Stimulated activated CD4-positive, alpha-beta T cell treated with anti-CD3 and anti-CD28 coated beads, Interleukin-4, amount 100 ng/mL, for 4 hours (primary cell): Measurements from ENCODE around the gene NAA11.

ENCODE experiments used
- DNase-seq, 2 experiments: peaks; one replicate each; pipeline ENCODE4 v3.0.0-alpha.2; 2020

NAA11 gene

DNA sequence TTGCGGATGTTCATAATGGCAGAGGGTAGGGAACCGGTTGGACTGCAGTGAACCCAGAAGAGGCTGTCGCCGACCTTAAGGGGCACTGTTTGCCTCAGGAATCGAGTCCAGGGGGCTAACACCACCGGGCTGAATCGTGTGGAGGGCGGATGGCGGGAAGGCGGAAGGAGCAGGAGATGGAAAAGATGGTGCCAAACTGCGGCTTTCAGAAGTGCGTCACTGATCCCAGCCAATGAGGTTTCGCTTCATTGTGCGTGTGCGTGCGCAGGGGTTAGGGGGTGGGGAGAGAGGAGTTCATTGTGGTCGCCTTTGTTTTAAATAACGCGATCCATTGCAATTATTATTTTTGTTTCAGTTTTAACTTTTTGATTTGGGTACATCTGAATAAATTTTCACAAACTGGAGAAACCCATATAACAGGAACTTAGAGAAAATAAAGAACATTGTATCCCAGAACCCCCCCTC is at the start of gene NAA11:
TSS of gene NAA11 (minus strand) at position 198 of the 465 bp plus-strand sequence. CDS start at position 14, 184 bp downstream.
- DNase-seq: no peak

DNA sequence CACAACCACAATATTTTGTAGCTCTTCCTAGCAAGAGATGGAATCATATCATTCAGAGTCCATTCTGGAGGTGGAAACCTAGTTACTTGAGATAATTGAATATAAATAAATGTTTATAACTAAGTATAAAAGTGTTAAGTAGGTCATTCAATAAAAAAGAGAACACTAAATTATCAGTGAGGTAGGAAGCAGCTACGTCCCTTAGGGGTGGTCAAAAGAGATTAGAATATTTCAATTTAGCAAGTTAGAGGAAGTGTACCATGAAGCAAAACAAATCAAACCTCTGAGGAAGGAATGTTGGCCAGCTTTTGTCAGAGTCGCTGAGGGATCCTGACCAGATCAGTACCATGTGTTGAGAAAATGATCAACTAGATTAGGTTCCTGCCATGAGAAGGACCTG is 44.2 kb upstream of the NAA11 start:
- no peak for DNase-seq

DNA sequence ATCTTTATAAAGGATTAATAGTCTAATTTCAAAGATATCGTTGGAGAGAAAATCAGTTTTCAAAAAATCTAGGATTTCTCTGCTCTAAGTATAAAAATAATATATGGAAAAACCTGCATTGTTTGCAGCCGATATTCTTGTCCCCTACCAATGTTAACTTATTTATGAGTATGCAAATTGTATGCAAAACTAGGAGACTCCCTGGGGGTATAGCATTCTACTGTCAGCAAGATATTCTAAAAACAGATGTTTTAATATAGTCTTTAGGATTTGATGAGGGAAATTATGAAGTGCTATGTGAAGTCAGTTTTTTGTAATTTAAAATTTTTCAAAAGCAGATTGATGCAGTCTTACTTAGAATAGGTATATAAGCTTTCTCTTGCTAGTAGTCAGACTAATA is 41.2 kb upstream of the NAA11 start:
- DNase-seq: no peak

DNA sequence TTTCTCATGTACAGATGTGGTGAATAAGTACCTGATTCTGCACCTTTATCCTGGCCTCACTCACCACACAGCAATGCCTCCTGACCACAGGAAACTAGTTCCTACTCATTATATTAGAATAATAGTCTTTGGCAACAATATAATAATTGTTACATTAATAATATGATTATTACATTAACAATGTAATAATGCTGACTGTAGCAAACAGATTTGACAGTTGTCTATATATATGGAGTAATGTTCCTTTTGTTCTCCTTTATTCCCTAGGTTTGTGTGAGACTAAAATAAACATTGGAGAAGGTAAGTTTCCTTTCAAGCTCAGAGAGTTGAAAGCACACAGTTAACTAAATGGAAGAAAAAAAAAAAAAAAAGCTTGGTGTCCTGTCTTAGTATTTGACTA is 40.6 kb upstream of the NAA11 start:
- DNase-seq: no peak

DNA sequence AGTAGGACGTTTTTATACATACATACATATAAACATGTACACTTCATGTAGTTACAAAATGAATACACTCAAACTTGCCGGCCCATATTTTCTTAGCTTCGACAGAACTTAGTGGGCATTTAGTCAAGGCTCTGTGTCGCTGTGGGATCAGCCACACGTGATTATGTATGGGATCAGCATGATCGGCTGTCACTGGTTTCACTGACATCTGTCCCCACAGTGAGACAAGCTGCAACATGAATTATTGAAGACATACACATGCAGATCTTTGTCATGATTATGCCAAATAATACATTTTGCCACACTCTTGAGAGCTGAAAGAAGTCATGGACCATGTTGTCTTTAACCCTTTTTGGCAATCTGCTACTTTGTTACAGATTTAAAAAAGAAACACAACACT is 38.2 kb upstream of the NAA11 start:
- DNase-seq: no peak

DNA sequence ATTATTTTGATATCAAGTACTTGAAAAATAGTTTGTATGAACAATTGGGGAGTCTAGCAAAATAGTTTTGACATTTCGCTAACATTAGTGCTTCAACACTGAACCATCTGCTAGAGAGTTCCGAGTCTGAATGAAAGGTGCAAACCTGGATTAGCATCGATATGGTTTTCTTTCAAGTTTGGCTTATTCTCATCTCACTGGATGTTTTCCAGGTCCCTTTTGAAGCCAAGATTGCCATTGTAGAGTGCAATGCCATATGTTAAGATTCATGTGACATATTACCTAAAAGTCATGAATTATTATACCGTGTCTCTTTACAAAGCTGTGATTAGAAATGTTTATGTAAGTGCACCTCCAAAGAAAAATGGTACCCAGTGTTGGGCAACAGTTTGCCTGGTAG is 36.8 kb upstream of the NAA11 start:
- no peak for DNase-seq

DNA sequence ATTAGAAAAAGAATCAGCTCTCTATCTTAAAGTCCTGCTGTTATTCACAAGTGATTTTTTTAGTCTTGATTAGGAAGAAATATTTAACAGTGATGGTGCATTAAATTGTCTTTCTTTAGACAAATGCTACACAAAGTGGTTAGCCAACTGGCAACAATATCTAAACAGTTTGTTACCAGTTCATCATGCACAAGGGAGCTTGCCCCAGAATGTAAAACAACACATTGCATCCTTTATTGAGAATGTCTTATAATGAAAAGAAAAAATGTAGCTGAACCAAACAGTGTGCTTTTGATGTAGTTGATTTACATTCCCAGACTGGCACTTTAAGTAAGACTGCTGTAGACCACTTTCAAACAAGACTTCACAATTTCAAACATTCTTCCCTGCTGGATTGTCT is 34.1 kb upstream of the NAA11 start:
- no peak for DNase-seq

DNA sequence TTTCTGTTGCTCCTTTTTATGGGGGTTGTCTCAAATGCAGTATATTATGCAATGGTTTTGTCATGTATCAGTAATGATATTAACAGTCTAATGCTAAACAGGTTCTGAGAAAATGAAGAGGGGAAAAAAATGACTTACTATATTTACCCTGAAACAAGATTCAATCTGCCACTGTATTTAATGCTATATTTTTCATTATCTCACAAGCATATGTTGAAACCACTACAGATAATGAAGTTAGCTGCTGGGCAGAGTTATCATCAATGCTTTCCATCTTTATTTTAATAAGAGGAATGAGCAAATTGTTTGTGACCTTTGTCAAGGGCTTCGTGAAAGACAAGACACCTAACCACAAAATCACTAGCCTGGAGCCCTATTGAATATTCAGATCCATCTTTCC is 32.6 kb upstream of the NAA11 start:
- no peak for DNase-seq

DNA sequence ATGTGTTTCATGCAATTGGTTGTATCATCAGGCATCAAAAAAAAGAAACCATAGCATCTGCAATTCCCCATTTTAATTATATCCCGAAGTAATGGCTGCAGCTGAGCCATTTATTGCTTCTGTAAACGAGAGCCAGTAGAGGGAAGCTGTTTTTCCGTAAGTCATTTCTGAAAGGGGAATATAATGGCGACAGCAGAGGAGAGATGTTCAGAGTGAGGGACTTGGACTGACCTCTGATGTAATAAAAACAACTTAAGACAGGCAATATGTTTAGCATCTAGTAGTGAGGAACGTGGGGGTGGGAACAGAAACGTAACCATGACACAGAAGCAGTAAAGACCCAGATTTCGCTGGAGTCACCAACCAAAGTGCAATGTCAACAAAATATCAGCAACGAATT is 31.5 kb upstream of the NAA11 start:
- DNase-seq: no peak

DNA sequence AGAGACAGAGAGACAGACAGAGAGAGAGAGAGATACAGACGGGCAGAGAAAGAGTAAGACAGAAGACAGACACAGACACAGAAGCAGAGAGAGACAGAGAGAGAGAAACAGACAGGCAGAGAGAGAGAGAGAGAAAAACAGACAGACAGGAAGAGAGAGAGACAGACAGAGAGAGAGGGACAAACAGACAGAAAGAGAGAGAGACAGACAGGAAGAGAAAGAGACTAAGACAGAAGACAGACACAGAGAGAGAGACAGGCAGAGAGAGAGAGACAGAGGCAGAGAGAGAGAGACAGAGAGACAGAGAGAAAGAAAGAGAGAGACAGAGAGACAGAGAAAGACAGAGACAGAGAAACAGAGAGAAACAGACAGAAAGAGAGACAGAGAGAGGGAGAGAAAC is 27.2 kb upstream of the NAA11 start:
- DNase-seq: no peak

DNA sequence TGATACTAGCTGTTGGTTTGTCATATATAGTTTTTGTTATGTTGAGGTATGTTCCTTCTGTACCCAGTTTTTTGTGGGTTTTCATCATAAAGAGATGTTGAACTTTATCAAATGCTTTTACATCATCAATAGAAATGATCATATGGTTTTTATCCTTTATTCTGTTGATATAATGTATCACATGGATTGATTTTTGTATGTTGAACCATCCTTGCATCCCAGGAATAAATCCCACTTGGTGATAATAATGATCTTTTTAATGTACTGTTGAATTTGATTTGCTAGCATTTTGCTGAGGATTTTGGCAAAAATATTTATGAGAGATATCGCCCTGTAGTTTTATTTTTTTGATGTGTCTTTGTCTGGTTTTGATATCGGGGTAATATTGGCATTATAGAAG is 22.5 kb upstream of the NAA11 start:
- DNase-seq: no peak

DNA sequence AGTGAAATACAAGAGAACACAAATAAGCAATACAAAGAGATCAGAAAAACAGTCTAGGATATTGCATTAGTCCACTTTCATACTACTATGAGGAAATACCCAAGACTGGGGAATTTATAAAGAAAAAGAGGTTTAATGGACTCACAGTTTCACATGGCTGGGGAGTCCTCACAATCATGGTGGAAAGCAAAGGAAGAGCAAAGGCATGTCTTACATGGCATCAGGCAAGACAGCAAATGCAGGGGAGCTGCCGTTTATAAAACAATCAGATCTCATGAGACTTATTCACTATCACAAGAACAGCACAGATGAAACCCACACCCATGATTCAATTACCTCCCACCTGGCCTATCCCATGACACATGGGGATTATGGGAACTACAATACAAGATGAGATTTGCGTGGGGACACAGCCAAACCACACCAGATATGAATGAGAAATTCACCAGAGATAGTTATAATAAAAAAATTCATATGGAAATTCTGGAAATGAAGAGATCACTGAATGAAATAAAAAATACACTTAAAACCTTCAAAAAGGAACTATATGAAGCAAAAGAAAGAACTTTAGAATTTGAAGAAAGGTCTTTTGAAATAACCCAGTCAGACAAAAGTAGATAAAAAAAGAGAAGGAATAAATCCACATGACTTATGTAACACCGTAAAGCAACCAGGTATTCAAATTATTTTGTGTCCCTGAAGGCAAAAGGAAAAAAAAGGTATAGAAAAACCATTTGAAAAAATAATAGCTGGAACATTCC is 16.2 kb upstream of the NAA11 start:
- no peak for DNase-seq

DNA sequence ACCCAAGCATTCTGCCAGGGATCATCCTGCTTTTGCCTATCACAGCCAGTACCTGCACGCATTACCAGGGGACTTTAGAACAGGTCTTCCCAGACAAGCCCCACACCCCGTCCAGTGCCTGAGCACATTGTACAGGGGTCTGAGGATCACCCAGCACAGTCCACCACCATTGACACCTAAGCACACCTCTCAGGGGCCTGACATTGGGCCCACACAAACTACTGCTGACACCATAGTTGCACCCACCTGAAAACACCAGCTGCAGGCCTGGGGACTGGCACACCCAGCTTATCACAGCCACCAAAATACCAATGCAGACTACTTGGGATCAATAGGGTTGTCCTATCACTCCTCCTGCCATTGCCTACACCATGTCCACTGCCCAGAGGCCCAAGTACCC is 14.7 kb upstream of the NAA11 start:
- DNase-seq: no peak

DNA sequence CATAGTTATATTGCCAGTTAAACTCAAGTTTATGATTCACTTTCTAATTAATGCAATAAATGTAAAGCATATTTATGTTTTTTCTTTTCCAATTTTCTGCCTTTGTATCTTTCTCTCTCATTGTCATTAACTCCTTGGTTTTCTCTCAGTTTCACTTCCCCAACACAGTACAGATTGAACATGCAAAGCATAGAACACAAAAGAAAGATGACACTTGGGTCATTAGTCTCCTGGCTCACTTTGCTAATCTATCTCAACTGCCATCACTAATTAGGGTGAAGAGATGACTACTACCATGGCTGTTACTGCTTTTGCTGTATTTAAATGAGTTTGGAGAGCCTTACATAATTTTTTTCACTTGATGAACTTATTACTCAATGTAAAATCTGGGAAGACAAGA is 12.3 kb upstream of the NAA11 start:
- no peak for DNase-seq

DNA sequence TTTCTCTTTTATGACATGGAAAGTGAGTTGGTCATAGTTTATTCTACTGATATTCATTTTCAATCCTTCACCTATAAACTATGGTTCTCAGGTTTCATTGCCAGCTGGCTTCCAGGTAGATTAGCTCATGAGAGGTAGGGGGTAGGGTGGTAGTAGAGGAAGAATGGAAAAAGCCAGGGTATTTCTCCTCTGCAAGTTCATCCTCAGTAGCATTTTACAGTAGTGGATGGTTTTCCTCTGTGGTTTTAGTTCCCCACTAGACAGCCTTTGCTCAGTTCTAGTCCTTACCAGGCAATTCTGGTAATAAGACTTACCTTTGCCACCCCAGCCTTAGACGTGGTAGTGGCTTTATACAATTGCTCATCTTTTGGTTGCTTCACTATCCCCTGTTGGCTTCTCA is 8.9 kb upstream of the NAA11 start:
- no peak for DNase-seq

DNA sequence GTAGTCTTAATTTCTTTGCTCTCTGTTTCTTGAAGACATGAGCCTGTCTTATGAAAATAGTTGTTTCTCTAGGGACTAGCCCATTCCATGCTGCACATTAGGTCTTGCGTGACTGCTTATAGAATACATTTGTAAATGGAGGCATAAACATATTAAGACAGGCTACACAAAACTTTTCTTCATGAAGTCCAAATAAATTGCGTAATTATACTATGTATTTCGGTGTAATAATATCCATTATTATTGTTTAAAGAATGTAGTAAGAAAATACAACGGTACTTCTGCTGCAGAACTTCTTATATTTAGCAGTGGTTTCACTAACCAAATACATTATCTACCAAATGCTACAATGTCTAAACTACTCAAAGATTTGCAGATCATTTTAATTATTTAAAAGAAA is 8.5 kb upstream of the NAA11 start:
- no peak for DNase-seq

DNA sequence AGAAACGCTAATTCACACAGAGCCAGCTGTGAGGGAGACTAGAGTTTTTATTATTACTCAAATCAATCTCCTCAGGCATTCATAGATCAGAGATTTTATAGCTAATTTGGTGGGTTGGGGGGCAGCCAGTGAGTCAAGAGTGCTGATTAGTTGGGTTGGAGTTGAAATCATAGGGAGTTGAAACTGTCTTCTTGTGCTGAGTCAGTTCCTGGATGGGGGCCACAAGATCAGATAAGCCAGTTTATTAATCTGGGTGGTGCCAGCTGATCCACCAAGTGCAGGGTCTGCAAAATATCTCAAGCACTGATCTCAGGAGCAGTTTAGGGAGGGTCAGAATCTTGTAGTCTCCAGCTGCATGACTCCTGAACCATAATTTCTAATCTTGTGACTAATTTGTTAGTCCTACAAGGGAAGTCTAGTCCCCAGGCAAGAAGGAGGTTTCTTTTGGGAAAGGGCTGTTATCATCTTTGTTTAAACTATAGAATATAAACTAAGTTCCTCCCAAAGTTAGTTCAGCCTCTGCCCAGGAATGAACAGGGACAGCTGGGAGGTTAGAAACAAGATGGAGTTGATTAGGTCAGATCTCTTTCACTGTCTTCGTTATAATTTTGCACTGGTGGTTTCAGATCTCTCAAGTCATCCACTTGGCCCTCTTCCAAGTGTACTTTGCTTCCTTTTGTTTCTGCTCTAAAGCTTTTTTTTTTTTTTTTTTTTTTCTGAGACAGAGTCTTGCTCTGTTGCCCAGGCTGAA is 5.4 kb upstream of the NAA11 start:
- no peak for DNase-seq

DNA sequence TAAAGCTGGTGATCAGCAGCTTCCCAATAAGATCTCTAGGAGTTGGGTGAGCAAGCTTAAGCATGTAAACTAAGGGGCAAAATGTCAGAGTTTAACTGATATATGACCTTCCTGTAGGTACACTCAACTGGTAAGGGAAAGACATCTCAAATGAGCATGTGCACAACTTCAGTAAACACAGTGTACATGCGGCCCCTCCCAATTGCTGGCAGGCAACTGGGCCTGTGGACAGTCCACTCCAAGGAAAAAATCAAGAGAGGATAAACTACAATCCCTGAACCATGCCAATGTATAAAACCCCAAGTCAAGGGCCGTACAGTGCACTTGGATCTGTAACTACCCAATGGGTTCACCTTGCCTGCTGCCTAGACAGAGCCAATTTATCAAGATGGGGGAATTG is 4.9 kb upstream of the NAA11 start:
- no peak for DNase-seq

DNA sequence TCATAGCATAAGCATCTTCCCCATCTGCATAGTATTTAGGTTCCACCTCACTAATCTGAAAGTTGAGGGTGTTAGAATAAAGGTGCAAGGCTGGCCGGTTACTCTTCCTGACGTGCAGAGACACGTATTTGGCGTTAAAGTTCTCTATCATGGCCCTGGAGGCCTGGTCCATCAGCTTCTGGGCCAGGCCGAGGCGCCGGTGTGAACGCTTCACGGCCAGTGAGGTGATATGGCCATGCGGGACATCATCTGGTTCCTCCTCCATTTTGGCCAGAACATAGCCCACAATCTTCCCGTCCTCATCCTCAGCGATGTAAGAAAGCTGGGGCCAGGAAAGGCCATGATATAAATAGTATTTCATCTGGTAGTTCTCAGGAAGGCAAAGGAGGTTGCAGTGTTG is 425 bp downstream of the NAA11 start:
- DNase-seq: no peak

DNA sequence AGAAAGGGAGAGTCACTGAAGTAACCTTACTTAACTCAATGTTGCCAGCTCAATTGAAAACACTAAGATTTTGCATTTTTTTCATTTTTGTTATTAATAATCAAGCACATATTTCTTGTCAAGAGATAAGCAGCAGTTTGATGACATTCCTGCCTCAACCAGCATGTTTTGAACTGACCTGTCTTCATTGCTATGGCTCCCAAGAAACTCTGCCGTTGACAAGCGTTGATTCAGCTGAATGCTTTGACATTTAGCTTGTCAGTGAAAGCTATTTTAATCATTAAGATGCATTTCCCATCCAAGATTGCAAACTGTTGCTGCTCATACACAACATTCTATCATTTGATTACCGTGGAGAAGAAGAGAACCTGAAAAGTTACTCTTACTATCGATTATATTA is 5.9 kb downstream of the NAA11 start:
- DNase-seq: no peak

DNA sequence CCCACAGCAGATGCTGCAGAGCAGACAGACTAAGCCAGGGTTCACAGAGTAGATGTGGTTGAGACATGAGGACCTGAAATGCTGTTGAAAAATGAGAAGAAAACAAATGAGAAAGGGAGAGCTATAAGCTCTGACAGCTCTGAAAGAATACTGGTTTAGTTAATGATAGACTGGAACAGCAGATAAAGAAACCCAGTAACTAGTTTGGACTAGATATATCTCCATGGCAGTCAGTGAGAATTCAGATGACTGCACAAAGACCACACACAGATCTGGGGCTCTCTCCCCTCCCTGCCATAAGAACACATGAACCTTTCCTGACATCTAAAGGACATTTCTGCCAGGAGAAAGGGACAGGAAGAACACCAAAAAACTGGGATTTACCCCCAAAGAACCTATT is 8.2 kb downstream of the NAA11 start:
- DNase-seq: no peak

DNA sequence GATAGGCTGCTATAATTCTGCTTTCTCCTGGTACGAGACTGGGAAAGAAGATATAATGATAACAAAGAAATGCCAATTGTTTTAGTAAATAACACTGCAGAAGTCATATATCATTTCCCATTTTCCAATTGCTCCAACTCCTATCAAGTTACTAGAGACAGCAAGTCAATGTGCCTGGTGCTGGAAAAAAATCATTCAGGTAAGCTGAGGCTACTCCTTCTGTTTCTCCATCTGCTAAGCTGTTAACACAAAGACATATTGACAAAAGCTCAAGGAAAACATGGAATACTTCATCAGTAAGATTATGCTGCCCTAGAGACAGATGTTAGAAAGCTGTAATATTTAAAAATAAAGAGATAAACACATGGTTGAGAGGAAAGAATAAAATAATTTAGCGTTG is 10.0 kb downstream of the NAA11 start:
- no peak for DNase-seq

DNA sequence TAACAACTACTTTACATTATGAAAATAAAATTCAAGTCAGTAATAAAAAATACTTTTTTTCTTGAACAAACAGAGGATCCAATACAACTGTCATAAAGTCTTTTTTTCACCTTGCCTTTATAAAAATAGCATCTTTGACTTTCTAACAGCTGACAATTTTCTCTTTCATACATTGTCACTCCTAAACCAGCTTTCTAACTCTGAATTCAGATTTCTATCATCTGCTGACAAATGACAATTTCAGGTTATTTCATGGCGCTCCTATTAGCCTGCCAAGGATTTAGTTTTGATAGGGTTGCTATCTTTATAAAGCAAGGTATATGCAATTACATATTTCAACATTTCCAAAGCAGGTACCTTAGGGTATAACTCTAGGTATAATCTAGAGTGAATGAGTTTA is 14.6 kb downstream of the NAA11 start:
- no peak for DNase-seq

DNA sequence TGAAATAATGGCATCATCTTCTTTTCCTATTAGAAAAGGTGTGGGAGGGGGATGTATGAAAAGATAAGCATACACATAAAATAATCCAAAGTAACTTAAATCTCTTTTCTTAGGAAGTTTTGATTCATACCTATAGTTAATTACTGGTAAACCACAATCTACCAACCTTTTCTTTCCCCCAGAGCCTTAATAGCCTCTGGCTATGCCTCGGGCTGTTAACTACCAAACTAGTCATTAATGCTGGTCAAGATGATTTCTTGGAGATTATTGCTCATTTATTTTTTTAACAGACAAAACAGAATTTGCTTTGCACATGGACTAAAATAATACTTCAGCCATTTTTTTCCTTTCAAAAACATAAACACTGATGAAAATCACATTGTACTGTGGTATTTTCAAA is 16.9 kb downstream of the NAA11 start:
- DNase-seq: no peak

DNA sequence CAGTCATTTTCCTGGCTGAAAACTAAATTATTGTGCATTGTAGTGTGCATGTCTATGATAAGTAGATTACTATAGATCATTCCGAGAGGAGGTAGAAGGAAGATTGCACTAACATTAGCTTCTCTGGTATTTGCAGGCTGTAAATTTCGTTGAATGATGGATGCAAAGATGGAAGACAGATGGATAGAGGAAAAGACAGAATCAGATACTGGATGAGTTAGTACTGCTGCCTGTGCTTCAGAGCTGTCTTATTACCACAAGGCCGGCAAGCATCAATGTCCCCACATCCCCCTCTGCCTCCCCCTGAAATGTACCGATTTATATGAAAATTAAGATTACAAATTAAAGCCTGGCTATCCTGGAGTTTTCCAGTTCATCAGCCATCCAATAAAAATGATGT is 17.7 kb downstream of the NAA11 start:
- DNase-seq: no peak
